ENCODE results near the gene IGFBP1. TPM values are rescaled to one million over a fixed set of nuclear protein-coding genes. Genes with fewer than 3 reads are reported as not detected.

IGFBP1 gene
- total RNA-seq, 1 experiment from 2014 or later, result 0.23 TPM

DNA sequence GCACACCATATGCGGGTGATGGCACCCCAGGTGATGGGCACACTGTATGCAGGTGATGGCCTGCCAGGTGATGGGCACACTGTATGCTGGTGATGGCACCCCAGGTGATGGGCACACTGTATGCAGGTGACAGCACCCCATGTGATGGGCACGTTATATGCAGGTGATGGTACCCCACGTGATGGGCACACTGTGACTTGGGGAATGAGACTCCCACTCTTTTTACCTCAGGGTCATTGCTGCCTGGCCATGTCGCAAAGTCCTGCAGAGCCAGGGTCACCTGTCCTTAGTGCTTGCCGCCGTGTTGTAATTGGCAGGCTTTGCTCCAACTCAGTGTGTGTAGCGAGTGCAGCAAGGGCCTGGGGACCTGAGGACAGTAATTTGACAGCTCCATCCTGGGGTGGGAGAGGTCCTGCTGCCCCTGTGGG, 7.8 kb upstream of the IGFBP1 start:
- no peak for DNase-seq (ENCODE audit: low read depth)

DNA sequence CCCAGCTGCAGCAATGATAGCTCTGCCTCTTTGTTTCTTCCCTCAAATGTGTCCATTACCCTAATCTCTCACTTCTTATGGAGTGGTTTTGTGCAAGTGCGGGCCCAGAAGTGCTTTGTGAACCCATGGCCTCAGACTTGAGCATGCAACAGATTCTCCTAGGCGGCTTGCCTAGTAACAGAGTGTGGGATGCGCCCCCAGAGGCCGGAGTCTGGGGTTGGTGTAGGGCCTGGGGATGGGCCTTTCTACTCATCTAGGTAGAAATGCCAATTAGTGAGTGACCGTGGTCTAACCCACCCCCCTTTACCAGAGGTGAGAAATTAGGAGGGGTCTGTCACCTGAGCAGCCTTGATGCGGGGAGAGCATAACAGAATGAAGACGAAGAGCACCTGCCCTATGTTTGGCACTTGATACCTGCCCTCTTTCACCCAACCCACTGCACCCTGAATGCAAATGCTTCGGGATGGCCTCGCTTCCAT, 7.0 kb upstream of the IGFBP1 start:
- DNase-seq (ENCODE audit: low read depth), result no peak

DNA sequence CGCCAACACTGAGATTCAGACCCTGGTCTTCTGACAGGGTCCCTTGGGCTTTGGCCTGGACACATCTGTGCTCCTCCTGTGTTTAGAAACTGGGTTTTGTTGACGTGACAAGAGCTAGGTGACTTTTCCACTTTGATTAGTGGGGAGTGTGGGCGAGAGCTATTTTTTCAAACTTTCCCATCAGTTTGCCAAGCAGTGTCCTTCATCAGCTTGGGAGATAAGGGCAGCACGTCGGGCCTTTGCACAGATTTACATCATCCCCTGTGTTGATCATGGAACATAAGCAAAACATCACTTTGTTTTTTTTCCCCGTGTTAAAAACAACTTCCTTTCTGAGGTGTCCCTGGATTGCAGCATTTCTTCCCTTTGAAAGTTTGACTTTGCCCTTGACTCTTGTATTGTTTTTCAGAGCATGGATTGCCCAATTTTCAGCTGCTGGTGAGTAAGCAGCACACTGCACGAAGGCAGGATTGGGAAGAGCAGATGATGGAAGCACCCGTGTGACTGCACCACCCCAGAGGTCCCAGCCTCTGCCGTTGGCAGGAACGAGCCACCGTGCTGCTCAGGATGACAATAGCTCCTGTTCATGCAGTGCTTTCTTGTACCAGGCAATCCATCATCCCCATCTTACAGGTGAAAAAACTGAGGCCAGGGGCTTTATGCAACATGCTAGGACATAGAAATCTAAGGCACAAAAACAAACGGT, 6.4 kb upstream of the IGFBP1 start:
- DNase-seq (ENCODE audit: low read depth), result peak; percentile 96

DNA sequence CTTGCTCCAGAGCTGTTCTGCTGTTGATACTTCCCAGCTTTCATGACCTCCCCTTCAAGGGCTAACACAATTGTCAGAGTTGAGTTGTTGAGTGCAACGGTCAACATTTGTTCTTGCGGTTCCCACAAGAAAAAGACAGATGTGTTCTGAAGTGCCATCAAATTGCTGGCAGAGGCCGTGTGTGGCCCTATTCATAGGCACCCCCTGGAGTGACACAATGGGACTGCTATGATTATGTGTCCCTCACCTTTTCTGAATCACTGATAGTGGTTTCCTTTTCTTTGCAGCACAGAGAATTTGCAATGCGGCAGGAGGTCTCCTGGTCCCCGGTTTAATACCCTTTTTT, 5.8 kb upstream of the IGFBP1 start:
- no peak for DNase-seq (ENCODE audit: low read depth)

DNA sequence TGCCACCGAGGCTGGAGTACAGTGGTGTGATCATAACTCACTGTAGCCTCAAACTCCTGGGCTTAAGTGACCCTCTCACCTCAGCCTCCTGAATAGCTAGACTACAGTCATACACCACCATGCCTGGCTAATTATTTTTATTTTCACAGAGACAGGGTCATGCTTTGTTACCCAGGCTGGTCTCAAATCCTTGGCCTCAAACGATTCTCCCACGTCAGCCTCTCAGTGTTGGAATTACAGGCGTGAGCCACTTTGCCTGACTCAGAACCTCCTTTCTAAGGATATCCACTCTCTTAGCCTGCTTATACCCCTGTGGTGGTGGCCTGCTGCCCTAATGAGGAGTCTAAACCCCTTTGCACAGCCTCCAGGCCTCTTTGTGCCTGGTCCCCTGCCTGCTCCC, 4.2 kb upstream of the IGFBP1 start:
- no peak for DNase-seq (ENCODE audit: low read depth)

DNA sequence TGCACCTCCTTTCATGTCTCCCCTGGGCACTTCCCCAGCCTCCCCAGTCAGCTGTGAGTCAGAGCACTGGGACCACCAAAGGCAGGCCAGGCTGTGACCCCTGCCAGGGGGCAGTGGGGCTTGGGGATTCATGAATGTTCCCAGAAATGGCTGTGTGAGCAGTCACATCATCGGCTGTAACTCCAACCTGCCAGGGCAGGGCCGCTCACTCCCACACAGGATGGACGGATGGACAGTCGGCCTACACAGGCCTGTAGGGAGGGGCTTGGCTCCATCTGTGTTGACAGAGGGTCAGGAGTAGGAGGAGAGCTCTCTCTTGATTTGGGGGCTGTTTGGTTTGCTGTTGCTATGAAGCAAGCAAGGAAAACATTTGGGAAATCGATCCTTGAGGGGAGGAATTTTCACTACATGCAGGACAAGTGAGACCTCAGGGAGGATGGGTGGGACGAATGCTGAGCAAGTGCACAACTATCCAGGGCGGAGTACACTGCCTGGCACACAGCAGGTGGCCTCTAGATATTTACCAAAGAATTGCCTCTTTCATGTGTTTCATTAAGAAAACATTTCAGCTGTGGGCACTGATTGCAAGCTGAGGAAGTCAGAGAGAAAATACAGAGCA, 2.9 kb upstream of the IGFBP1 start:
- peak; percentile 91 for DNase-seq (ENCODE audit: low read depth)

DNA sequence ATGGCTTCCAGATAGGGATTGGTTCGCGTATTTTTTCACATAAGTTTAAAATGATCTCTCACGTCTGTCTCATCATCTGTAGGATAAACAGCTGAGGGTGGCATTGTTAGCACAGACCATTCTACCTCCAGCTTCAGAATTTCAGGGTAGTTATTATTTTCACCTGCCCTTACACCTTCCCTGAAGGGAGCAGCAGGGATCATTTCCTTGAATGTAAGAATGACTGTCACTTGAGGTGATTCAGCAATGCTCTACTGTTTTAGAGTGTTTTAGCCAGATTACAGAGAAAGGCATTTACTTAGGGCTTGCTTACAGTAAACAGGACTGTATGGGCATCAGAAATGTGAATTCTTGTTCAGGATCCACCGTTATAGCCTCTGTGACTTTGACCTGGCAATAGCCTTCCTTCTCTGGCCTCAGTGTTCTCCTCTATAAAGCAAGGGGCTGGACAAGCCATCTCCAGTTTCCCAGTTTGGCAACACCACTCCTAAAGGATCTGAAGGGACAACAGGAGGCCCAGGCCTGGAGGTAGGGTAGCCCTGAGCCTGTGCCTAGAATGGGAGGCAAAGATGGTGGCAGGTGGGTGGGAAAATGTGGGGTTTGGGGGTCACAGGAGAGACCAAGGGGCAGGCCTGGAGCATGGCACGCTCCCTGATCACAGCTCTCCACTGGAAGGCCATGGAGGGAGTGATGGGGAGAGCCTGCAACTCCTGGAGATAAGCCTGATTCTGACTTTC, 1.2 kb upstream of the IGFBP1 start:
- no peak for DNase-seq (ENCODE audit: low read depth)

DNA sequence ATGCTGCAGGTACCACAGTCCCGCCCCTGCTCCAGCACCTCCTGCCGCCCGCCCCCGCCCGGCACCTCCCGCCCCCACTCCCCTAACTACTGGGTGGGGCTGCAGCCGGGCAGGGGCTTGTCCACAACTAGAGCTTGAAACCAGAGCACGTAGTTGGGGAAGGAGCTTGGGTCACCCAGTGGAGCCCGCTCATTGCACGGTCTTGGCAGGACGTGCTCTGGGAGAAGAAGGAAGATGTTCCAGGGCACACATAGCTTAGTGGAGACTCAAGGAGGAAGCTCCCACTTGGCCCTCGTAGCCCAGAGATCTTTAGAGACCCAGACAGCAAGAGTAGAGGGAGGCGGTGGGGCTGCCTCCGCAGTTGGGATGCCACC, 692 bp downstream of the IGFBP1 start:
- DNase-seq (ENCODE audit: low read depth), result no peak

DNA sequence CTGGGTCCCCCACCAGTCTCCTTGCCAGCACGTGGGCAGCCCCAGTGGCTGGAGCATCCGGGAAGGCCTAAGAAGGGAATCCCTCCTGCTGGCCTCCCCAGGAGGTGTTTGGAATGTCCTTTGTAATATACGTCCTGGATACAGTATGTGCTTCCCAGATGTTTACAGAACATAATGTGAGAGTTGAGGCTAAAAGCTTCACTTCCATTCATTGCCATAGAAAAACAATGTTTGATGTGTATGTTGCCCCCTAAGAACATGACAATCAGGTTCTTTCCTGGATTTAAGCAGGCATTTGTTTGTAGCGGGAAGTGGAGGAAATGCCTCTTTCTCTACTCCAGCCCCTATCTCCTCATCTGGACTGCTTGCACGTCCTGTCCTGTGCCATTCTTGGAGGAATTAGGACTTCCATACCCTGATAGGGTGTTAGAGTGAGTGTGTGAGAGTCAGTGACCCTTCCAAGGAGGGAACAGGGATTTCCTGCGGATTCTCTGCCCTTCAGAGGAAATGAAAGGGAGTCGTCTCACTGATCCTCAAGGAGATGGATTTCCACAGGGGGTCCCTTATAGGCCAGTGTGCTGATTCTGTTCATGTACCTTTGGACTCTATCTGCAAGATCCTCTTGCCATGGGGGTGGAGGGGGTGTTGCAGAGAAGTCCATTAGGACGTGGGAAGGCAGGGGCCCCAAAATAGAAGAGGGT, 1.2 kb downstream of the IGFBP1 start:
- no peak for DNase-seq (ENCODE audit: low read depth)

DNA sequence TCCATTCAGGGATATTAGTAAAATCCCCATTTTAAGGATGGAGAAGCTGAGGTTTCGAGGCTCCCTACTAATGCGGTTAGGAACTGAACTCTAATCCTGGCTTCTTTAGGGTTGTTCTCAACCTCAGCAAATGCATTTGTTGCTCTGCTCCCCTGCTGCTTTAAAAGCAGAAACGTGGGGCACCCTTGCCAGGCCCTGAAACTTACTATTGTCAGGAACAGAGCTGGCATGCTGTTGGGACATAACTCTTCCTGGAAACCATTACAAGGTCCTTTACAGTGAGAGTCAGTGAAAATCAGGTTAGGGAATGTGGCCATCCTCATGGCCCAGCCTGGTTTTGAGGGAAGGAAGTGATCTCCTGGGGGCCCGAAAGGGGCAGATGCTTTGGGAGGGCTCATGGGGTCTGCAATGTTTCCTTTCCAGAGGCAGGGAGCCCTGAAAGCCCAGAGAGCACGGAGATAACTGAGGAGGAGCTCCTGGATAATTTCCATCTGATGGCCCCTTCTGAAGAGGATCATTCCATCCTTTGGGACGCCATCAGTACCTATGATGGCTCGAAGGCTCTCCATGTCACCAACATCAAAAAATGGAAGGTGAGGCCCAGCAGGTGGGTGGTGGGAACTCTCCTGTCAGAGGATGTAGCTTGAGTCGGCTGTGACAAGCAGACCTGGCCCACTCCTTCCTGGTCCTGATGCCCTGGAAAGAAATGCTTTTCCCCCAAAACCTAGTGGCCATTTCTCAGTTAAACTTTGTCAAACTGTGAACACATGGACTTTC, 2.0 kb downstream of the IGFBP1 start:
- no peak for DNase-seq (ENCODE audit: low read depth)

DNA sequence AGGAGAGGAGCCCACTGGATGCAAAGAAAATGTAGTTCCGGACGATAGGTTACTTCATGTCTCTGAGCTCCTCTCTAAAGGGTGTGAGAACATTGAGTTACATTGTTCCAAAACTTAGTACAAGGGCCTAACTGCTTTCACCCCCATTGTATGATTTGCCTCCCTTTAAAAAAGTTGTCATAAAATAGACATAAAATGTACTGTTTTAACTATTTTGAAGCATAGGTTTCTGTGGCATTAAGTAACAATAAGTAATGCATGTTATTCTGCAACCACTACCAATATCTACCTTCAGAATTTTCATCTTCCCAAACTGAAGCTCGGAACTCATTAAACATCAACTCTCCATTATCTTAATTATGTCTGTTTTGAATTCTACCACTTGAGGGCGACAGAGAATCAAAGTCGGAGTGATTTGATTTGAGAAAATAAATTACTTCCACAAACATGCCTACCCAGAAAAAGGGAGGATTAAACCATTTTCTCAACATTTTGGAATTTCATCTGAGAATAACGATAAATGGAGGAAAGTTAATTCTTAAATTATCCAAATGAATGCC, 2.7 kb downstream of the IGFBP1 start:
- peak; percentile 61 for DNase-seq (ENCODE audit: low read depth)

DNA sequence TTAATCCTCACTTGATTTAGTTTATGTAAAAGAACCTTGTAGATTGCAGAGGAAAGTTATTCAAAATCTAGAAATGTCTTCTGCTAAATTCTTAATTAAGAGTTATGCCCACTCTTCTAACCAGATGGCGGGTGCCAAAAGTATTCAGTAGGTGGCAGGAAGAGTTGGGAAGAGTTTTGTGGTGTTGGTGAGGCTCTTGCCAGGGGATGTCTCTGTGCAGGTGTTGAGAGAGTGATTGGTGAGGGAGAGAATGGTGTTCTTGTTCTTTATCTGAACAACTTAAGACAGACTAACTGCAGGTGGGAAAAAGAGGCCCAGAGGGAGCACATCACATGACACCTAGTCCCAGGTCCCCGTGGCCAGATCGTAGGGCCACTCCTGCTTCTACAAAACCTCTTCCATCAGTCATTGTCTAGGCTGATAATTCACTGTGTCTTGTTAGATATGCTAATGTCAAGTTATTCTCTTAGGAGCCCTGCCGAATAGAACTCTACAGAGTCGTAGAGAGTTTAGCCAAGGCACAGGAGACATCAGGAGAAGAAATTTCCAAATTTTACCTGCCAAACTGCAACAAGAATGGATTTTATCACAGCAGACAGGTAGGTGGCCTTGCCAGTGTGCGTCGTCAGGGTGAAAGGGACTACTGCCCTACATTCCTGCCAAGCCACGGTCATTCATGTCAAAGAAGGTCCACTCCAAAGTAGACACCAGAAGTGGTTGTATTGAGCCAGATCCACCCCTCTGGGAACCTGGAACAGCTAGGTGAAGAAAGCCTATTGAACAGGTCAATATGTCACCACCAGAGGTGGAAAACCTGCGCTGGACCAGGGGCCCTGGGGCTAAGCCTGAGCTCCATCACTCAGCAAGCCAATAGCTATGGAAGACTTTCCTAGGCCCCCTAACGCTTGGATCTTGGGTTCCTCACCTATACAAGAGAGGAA, 3.4 kb downstream of the IGFBP1 start:
- no peak for DNase-seq (ENCODE audit: low read depth)

DNA sequence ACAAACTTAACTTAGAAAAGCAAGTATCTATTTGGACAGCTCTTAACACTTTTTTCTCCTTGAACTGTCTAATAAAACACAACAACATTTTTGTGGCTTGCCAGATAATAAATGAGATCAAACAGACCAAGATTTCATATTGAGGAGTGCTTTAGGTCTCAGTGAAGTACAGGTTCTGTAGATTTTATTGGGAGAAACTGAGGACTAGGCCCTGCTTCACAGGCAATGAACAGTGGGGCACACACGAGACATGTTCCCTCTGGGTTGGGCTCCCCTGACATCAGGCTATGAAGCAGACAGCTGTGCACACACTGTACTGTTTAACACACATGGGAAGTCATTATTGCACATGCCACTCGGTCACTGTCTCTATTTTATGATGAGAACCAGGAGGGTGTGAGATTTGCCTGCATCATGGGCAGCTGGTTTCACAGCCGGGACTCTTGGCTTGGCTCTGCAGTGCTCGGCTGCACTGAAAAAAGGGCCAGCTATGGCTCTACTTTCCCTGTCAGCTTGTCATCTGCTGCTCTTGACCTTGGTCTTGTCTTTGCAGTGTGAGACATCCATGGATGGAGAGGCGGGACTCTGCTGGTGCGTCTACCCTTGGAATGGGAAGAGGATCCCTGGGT, 4.2 kb downstream of the IGFBP1 start:
- no peak for DNase-seq (ENCODE audit: low read depth)

DNA sequence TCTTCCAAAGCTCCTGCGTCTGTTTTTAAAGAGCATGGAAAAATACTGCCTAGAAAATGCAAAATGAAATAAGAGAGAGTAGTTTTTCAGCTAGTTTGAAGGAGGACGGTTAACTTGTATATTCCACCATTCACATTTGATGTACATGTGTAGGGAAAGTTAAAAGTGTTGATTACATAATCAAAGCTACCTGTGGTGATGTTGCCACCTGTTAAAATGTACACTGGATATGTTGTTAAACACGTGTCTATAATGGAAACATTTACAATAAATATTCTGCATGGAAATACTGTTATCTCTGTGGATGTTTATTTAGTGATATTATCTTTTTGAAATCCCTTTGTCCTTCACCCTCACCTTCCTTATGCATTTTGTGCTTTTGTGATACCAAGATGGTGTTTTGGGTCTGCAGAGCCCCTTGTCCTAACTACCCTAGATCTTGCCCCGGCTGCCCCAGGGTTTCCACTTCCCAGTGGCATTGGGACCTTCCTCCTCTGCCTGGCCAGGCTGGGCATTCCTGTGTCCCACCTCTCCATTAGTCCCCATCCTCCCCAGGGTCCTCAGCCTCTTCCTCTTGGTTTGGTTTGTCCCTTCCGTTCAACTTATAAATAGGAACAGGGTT, 5.2 kb downstream of the IGFBP1 start:
- DNase-seq (ENCODE audit: low read depth), result no peak

DNA sequence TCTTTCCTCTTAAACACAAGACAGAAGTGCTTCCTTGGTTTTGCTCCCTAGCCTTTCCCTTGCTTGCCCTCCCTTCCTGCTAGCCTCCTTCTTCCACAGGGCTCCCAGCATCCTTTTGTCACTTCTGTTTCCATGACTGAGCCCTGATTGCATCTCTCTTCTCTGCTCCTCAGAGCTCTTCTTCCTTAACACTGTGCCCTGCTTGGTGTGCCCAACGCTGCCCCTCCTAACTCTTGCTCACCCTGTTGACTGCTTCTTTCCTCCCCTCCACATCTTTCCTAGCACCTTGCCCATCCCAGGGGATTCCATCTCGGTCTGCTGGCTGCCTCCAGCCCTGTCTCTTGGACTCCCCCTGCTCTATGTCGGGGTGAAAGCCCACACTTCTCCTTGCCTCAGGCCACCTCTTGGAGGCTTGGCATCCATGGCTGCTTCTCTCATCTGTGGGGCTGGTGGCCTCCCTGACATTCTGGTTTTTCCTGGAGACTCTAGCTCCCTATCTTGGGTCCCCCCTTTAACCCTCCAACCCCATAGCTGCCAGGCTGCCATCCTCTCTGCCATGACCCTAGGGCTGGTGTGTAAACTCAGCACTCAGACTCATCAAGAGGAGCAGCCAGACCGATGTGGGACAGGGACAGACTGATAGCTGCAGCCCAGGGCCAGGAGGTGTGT, 5.8 kb downstream of the IGFBP1 start:
- no peak for DNase-seq (ENCODE audit: low read depth)

DNA sequence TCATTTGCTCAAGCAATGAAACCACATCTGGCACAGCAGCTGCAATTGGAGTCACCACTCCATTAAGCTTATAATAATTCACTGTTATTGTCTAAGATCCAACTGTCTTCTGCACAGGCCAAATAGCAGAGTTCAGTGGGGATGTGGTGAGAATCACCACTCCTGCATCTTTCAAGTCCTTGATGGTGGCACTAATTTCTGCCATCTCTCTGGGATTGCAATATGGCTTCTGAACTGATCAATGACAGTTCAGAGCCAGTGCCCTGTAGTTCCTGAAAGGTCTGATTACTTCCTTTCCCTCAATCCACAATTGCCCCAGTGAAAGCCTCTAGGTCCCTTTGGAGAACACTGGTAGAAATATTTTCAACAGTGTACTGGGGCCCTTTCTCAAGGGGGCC, 6.4 kb downstream of the IGFBP1 start:
- no peak for DNase-seq (ENCODE audit: low read depth)

DNA sequence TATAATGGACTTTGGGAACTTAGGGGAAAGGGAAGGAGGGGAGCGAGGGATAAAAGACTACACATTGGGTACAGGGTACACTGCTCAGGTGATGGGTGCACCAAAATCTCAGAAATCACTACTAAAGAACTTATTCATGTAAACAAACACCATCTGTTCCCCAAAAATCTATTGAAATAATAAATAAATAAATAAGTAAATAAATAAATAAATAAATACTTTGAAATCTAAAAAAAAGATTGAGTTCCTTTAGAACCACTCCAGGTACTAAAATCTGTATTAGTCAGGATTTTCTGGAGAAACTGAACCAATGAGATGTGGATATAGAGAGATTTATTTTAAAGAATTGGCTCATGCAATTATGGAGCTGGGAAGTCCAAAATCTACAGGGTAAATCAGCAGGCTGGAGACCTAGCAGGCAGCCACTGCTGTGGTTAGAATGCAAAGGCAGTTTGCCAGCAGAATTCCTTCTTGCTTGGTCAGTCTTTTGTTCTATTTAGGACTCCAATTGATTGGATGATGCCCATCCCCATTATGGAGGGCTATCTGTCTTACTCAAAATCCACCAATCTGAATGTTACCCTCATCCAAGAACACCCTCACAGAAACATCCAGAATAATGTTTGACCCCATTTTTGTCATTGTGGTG, 8.9 kb downstream of the IGFBP1 start:
- peak; percentile 91 for DNase-seq (ENCODE audit: low read depth)

DNA sequence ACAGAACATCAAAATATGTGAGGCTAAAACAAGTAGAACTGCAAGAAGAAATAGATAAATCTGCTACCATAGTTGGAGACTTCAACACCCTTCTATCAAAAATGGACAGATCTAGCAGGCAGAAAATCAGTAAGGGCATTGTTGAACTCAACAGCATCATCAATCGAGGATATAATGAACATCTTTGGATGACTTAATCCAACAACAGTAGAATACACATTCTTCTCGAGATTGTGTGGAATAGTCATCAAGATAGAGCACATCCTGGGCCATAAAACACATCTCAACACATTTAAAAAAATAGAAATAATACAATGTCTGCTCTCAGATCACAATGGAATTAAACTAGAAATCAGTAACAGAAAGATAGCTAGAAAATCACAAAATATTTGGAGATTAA, 9.9 kb downstream of the IGFBP1 start:
- peak; percentile 47 for DNase-seq (ENCODE audit: low read depth)
